PC-3 (cell line): Measurements from ENCODE around the gene APBB2.

Experiments used
- CTCF ChIP-seq: fragments of 300-600 bp; sonication (generic); conservative IDR thresholded peaks from 2 replicates; pipeline ENCODE4 v1.5.1; 2017; ENCODE audit warnings: antibody characterized with exemption, low read depth, mild to moderate bottlenecking, low read length
- EZH2phosphoT487 ChIP-seq: fragments of 300-600 bp; sonication (generic); IDR thresholded peaks from 2 replicates; pipeline ENCODE4 v1.6.1; 2018; ENCODE audit warnings: mild to moderate bottlenecking, antibody characterized with exemption, low read length, borderline replicate concordance

- TF ChIP-seq CTCF = no peak
- no peak for TF ChIP-seq EZH2phosphoT487
These were observed 59.0 kb downstream of the APBB2 start for GRCh38 chr4:41155194-41155830.
